ENCODE results near the gene BIRC2. TPM values are rescaled to one million over a fixed set of nuclear protein-coding genes. Genes with fewer than 3 reads are reported as not detected.

The BIRC2 gene
- total and polyA plus RNA-seq, 2 experiments from 2014 or later, result 15.3 to 25.2 TPM

DNA sequence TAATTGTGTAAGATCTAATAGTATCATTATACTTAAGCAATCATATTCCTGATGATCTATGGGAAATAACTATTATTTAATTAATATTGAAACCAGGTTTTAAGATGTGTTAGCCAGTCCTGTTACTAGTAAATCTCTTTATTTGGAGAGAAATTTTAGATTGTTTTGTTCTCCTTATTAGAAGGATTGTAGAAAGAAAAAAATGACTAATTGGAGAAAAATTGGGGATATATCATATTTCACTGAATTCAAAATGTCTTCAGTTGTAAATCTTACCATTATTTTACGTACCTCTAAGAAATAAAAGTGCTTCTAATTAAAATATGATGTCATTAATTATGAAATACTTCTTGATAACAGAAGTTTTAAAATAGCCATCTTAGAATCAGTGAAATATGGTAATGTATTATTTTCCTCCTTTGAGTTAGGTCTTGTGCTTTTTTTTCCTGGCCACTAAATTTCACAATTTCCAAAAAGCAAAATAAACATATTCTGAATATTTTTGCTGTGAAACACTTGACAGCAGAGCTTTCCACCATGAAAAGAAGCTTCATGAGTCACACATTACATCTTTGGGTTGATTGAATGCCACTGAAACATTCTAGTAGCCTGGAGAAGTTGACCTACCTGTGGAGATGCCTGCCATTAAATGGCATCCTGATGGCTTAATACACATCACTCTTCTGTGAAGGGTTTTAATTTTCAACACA, 23.3 kb upstream of the BIRC2 start:
- Histone ChIP-seq H3K79me2 (replicated peaks; ENCODE audit: insufficient read depth) (no peaks in the 10 kb centered on the region), H3K4me3 (no peak overlapping the region), H3F3A (replicated peaks; ENCODE audit: low read depth) (no peaks in the 10 kb centered on the region), H4K20me1 (replicated peaks; ENCODE audit: insufficient read depth) (no peaks in the 10 kb centered on the region), H3K9me2 (ENCODE audit: insufficient read depth) (no peaks in the 10 kb centered on the region), H3K36me3 (ENCODE audit: insufficient read depth) (no peaks in the 10 kb centered on the region), H3K4me2 (no peak overlapping the region), H2AFZ (no peak overlapping the region), H3K27ac (ENCODE audit: low read depth) (no peak overlapping the region), H3K27me3 (ENCODE audit: insufficient read depth) (0 out of 2 replicates have a peak, but pooled peaks cover under 1% of the 10 kb centered on the region), H3K4me1 (ENCODE audit: insufficient read depth) (no peaks in the 10 kb centered on the region)
- no peak for DNase-seq (ENCODE audit: low spot score)
- TF ChIP-seq, protein P1, sequence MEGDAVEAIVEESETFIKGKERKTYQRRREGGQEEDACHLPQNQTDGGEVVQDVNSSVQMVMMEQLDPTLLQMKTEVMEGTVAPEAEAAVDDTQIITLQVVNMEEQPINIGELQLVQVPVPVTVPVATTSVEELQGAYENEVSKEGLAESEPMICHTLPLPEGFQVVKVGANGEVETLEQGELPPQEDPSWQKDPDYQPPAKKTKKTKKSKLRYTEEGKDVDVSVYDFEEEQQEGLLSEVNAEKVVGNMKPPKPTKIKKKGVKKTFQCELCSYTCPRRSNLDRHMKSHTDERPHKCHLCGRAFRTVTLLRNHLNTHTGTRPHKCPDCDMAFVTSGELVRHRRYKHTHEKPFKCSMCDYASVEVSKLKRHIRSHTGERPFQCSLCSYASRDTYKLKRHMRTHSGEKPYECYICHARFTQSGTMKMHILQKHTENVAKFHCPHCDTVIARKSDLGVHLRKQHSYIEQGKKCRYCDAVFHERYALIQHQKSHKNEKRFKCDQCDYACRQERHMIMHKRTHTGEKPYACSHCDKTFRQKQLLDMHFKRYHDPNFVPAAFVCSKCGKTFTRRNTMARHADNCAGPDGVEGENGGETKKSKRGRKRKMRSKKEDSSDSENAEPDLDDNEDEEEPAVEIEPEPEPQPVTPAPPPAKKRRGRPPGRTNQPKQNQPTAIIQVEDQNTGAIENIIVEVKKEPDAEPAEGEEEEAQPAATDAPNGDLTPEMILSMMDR (conservative IDR thresholded peaks at IDR 0.05; ENCODE audit: low read depth in 2 of 2), result no peak
- no peak for TF ChIP-seq STAT1 (IDR thresholded peaks at IDR 0.05; ENCODE audit: unreplicated experiment)
- TF ChIP-seq, protein P2, sequence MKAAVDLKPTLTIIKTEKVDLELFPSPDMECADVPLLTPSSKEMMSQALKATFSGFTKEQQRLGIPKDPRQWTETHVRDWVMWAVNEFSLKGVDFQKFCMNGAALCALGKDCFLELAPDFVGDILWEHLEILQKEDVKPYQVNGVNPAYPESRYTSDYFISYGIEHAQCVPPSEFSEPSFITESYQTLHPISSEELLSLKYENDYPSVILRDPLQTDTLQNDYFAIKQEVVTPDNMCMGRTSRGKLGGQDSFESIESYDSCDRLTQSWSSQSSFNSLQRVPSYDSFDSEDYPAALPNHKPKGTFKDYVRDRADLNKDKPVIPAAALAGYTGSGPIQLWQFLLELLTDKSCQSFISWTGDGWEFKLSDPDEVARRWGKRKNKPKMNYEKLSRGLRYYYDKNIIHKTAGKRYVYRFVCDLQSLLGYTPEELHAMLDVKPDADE (IDR thresholded peaks at IDR 0.05), result no peak
- no peak for TF ChIP-seq CREB1 (CRISPR knock-in tag; IDR thresholded peaks at IDR 0.05; ENCODE audit: low read depth)
- H3K36me3 Mint-ChIP-seq (ENCODE audit: low read depth), result no peaks in the 10 kb centered on the region
- H3K27me3 Mint-ChIP-seq (ENCODE audit: insufficient read depth, low read depth, poor library complexity), result no peaks in the 10 kb centered on the region
- no peaks in the 10 kb centered on the region; the same call in 2 of the 3 replicates for H3K9me3 Mint-ChIP-seq
- ATAC-seq, result no peak
- no peak overlapping the region for H3K27ac Mint-ChIP-seq
- no peak overlapping the region for H3K4me3 Mint-ChIP-seq
- H3K4me1 Mint-ChIP-seq, result no peaks in the 10 kb centered on the region

DNA sequence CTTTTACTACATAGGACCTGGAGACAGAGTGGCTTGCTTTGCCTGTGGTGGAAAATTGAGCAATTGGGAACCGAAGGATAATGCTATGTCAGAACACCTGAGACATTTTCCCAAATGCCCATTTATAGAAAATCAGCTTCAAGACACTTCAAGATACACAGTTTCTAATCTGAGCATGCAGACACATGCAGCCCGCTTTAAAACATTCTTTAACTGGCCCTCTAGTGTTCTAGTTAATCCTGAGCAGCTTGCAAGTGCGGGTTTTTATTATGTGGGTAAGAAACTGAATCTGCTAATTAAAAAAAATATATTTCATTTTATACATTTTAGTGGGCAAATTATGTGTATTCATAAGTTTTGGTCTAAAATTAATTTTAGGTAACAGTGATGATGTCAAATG, 21.9 kb upstream of the BIRC2 start:
- Histone ChIP-seq H3K4me1 (ENCODE audit: insufficient read depth) (no peaks in the 10 kb centered on the region), H3K4me2 (no peak overlapping the region), H3K4me3 (no peak overlapping the region), H3K27me3 (ENCODE audit: insufficient read depth) (no peaks in the 10 kb centered on the region), H3K27ac (ENCODE audit: low read depth) (no peak overlapping the region), H3K36me3 (ENCODE audit: insufficient read depth) (no peaks in the 10 kb centered on the region), H2AFZ (no peak overlapping the region; the same call in 1 of the 2 replicates), H4K20me1 (replicated peaks; ENCODE audit: insufficient read depth) (no peaks in the 10 kb centered on the region), H3F3A (replicated peaks; ENCODE audit: low read depth) (no peaks in the 10 kb centered on the region), H3K9me2 (ENCODE audit: insufficient read depth) (no peaks in the 10 kb centered on the region), H3K79me2 (replicated peaks; ENCODE audit: insufficient read depth) (no peaks in the 10 kb centered on the region)
- no peak for DNase-seq (ENCODE audit: low spot score)
- H3K4me3 Mint-ChIP-seq, result no peak overlapping the region
- H3K27me3 Mint-ChIP-seq (ENCODE audit: insufficient read depth, low read depth, poor library complexity), result no peaks in the 10 kb centered on the region
- H3K27ac Mint-ChIP-seq, result no peak overlapping the region
- no peaks in the 10 kb centered on the region for H3K9me3 Mint-ChIP-seq
- H3K4me1 Mint-ChIP-seq, result no peaks in the 10 kb centered on the region
- no peak for TF ChIP-seq NANOG (IDR thresholded peaks at IDR 0.05; ENCODE audit: borderline replicate concordance)
- TF ChIP-seq, protein P1 (conservative IDR thresholded peaks at IDR 0.05; ENCODE audit: low read depth in 2 of 2), result peak; percentile 5 to 28; a peak in 1 of 4 replicates
- ATAC-seq, result no peak
- H3K36me3 Mint-ChIP-seq (ENCODE audit: low read depth), result no peaks in the 10 kb centered on the region

All from GM23338 (cell line).